Hepatocyte (in vitro differentiated cells): ENCODE data around the gene LONP1. TPM values are rescaled to one million over a fixed set of nuclear protein-coding genes. Genes with fewer than 3 reads are reported as not detected.

Experiments
- DNase-seq: peaks from one replicate; pipeline ENCODE4 v3.0.0-alpha.2; 2016; ENCODE audit warnings: low spot score
- H2AFZ ChIP-seq: fragments of 200-600 bp; sonication (generic); 2 replicates; pipeline ENCODE4 v1.6.0; 2016; ENCODE audit warnings: antibody characterized with exemption, mild to moderate bottlenecking
- H3K27ac ChIP-seq: fragments of 200-600 bp; sonication (generic); 2 replicates; pipeline ENCODE4 v1.5.1; 2016; ENCODE audit warnings: mild to moderate bottlenecking
- H3K27me3 ChIP-seq: fragments of 200-600 bp; sonication (generic); 2 replicates; pipeline ENCODE4 v1.6.1; 2016
- H3K36me3 ChIP-seq: fragments of 200-600 bp; sonication (generic); replicated peaks from 2 replicates; pipeline ENCODE4 v1.5.1; 2016; ENCODE audit warnings: low read depth; ENCODE audit not compliant: insufficient read depth
- H3K4me1 ChIP-seq: fragments of 200-600 bp; sonication (generic); 2 replicates; pipeline ENCODE4 v1.5.1; 2016; ENCODE audit warnings: mild to moderate bottlenecking, moderate library complexity; ENCODE audit not compliant: insufficient read depth
- H3K4me2 ChIP-seq: fragments of 200-600 bp; sonication (generic); 2 replicates; pipeline ENCODE4 v1.6.0; 2016
- H3K4me3 ChIP-seq: fragments of 200-600 bp; sonication (generic); 2 replicates; pipeline ENCODE4 v1.5.1; 2016; ENCODE audit warnings: mild to moderate bottlenecking
- H3K79me2 ChIP-seq: fragments of 200-600 bp; sonication (generic); 2 replicates; pipeline ENCODE4 v1.6.0; 2017; ENCODE audit warnings: mild to moderate bottlenecking
- H3K9me2 ChIP-seq: fragments of 200-600 bp; sonication (generic); replicated peaks from 2 replicates; pipeline ENCODE4 v1.6.0; 2017; ENCODE audit warnings: mild to moderate bottlenecking; ENCODE audit not compliant: insufficient read depth
- H3K9me3 ChIP-seq: fragments of 200-600 bp; sonication (generic); 2 replicates; pipeline ENCODE4 v1.5.1; 2016; ENCODE audit warnings: low read depth, mild to moderate bottlenecking
- H4K20me1 ChIP-seq: fragments of 200-600 bp; sonication (generic); 2 replicates; pipeline ENCODE4 v1.6.0; 2016; ENCODE audit warnings: mild to moderate bottlenecking; ENCODE audit not compliant: insufficient read depth, poor library complexity, severe bottlenecking
- CTCF ChIP-seq: fragments of 200-600 bp; sonication (generic); IDR thresholded peaks from 2 replicates; pipeline ENCODE4 v1.5.1; 2016; ENCODE audit warnings: antibody characterized with exemption, mild to moderate bottlenecking; ENCODE audit not compliant: poor library complexity
- EZH2 ChIP-seq: fragments of 200-600 bp; sonication (generic); IDR thresholded peaks from 2 replicates; pipeline ENCODE4 v1.6.1; 2016; ENCODE audit warnings: antibody characterized with exemption, mild to moderate bottlenecking, borderline replicate concordance
- EZH2phosphoT487 ChIP-seq: fragments of 200-600 bp; sonication (generic); IDR thresholded peaks from one replicate; pipeline ENCODE4 v1.6.1; 2018; ENCODE audit warnings: antibody characterized with exemption, mild to moderate bottlenecking, low read depth, moderate library complexity; ENCODE audit not compliant: unreplicated experiment, severe bottlenecking
- WGBS: methylation state at CpG from one replicate; pipeline ENCODE4 v1.1.6; 2016; ENCODE audit warnings: low lambda C conversion rate; ENCODE audit errors: missing lambda C conversion rate; 5-methylcytosine and 5-hydroxymethylcytosine counted together
- polyA plus RNA-seq: library from polyadenylated mRNA; unstranded; fragments of >200 nt; fragmentation: Nextera tagmentation; extraction: Ambion mirVana; gene quantifications from 2 replicates; pipeline ENCODE4 v1.2.1, GENCODE V29; 2016
- total RNA-seq: library from RNA; depleted of rRNA; stranded (reverse); fragments of >200 nt; gene quantifications from 2 replicates; pipeline ENCODE4 v1.2.3, GENCODE V29; 2014

Gene LONP1
- total RNA-seq (61.6 and 63.0 TPM in 2 replicates), polyA plus RNA-seq (79.1 and 79.2 TPM in 2 replicates)

GRCh38 chr19:5719961-5720790 lies at the start of gene LONP1, which contains the start of gene CATSPERD:
TSS of gene LONP1 (minus strand) at chr19:5720146. CDS start at chr19:5720132, 14 bp downstream.
TSS of gene CATSPERD (plus strand) at chr19:5720637. CDS start at chr19:5720738, 101 bp downstream.
- TF ChIP-seq EZH2, result no peak
- peak; percentile 92 for TF ChIP-seq CTCF
- Histone ChIP-seq H3K4me1 (peaks cover 13% of the 10 kb centered on the region), H2AFZ (peak within 1 kb of the TSS; percentile 95), H3K4me2 (peak within 1 kb of the TSS; percentile 88), H3K9me3 (no peaks in the 10 kb centered on the region), H3K27me3 (no peaks in the 10 kb centered on the region), H3K79me2 (peaks cover 43% of the 10 kb centered on the region), H4K20me1 (no peaks in the 10 kb centered on the region), H3K27ac (peak within 1 kb of the TSS; percentile 95), H3K9me2 (no peaks in the 10 kb centered on the region), H3K36me3 (no peaks in the 10 kb centered on the region), H3K4me3 (peak within 1 kb of the TSS; percentile 85)
- peak; percentile 100 for DNase-seq
- WGBS, result under 1% methylated on average over 84 of the region's 90 CpGs

GRCh38 chr19:5767949-5768348 lies 48.0 kb upstream of the LONP1 start:
- H2AFZ ChIP-seq, result no peak overlapping the region
- no peaks in the 10 kb centered on the region for H4K20me1 ChIP-seq
- H3K4me2 ChIP-seq, result no peak overlapping the region
- 96% methylated on average over 10 of the region's 10 CpGs for WGBS
- H3K36me3 ChIP-seq, result no peaks in the 10 kb centered on the region
- H3K9me3 ChIP-seq, result no peaks in the 10 kb centered on the region
- DNase-seq, result no peak
- no peaks in the 10 kb centered on the region for H3K79me2 ChIP-seq
- TF ChIP-seq EZH2 (no peak), EZH2phosphoT487 (no peak), CTCF (no peak)
- H3K27me3 ChIP-seq, result no peaks in the 10 kb centered on the region
- no peak overlapping the region for H3K4me3 ChIP-seq
- no peaks in the 10 kb centered on the region for H3K4me1 ChIP-seq
- H3K27ac ChIP-seq, result no peak overlapping the region
- no peaks in the 10 kb centered on the region for H3K9me2 ChIP-seq

- no peaks in the 10 kb centered on the region for H4K20me1 ChIP-seq
- H3K9me2 ChIP-seq, result no peaks in the 10 kb centered on the region
- H3K27ac ChIP-seq, result no peak overlapping the region
- H2AFZ ChIP-seq, result no peak overlapping the region
- no peak for DNase-seq
- H3K4me3 ChIP-seq, result no peak overlapping the region
- H3K36me3 ChIP-seq, result no peaks in the 10 kb centered on the region
- no peaks in the 10 kb centered on the region for H3K9me3 ChIP-seq
- H3K4me2 ChIP-seq, result no peak overlapping the region
- H3K4me1 ChIP-seq, result no peaks in the 10 kb centered on the region
- TF ChIP-seq EZH2phosphoT487 (no peak), EZH2 (no peak), CTCF (no peak)
- no peaks in the 10 kb centered on the region for H3K79me2 ChIP-seq
- 95% methylated on average over 3 of the region's 3 CpGs for WGBS
- H3K27me3 ChIP-seq, result no peaks in the 10 kb centered on the region
Observed at GRCh38 chr19:5765220-5765619, 45.3 kb upstream of the LONP1 start.
